ENCODE data around the gene CPA5.

Gene CPA5

GRCh38 chr7:130365088-130365487 is 20.5 kb downstream of the CPA5 start:
- no peaks in the 10 kb centered on the region for H3K9me3 ChIP-seq (ENCODE audit: control insufficient read depth, low read length)
- H3K36me3 ChIP-seq (ENCODE audit: control insufficient read depth, insufficient read depth, low read length): no peaks in the 10 kb centered on the region
- no peak overlapping the region for H3K9ac ChIP-seq (ENCODE audit: low read length)
- H3K4me1 ChIP-seq (ENCODE audit: control insufficient read depth, insufficient read depth, low read length): peaks cover 11% of the 10 kb centered on the region
- no peaks in the 10 kb centered on the region for H3K27me3 ChIP-seq (ENCODE audit: control insufficient read depth, insufficient read depth, low read length)
- H3K4me3 ChIP-seq (ENCODE audit: low read length): no peak overlapping the region

GRCh38 chr7:130365511-130366441 is 21.2 kb downstream of the CPA5 start:
- Histone ChIP-seq H3K36me3 (ENCODE audit: control insufficient read depth, insufficient read depth, low read length) (no peaks in the 10 kb centered on the region), H3K4me3 (ENCODE audit: low read length) (no peak overlapping the region), H3K27me3 (ENCODE audit: control insufficient read depth, insufficient read depth, low read length) (no peaks in the 10 kb centered on the region), H3K9ac (ENCODE audit: low read length) (no peak overlapping the region), H3K9me3 (ENCODE audit: control insufficient read depth, low read length) (no peaks in the 10 kb centered on the region), H3K4me1 (ENCODE audit: control insufficient read depth, insufficient read depth, low read length) (peaks cover 12% of the 10 kb centered on the region)

- H3K9me3 ChIP-seq (ENCODE audit: control insufficient read depth, low read length): no peaks in the 10 kb centered on the region
- H3K4me3 ChIP-seq (ENCODE audit: low read length): no peak overlapping the region
- H3K27me3 ChIP-seq (ENCODE audit: control insufficient read depth, insufficient read depth, low read length): no peaks in the 10 kb centered on the region
- no peaks in the 10 kb centered on the region for H3K36me3 ChIP-seq (ENCODE audit: control insufficient read depth, insufficient read depth, low read length)
- H3K4me1 ChIP-seq (ENCODE audit: control insufficient read depth, insufficient read depth, low read length): peaks cover 12% of the 10 kb centered on the region
- H3K9ac ChIP-seq (ENCODE audit: low read length): no peak overlapping the region
These were observed 21.9 kb downstream of the CPA5 start for GRCh38 chr7:130366564-130366963.

GRCh38 chr7:130367088-130367755 is 22.6 kb downstream of the CPA5 start:
- H3K27me3 ChIP-seq (ENCODE audit: control insufficient read depth, insufficient read depth, low read length): no peaks in the 10 kb centered on the region
- no peaks in the 10 kb centered on the region for H3K9me3 ChIP-seq (ENCODE audit: control insufficient read depth, low read length)
- H3K9ac ChIP-seq (ENCODE audit: low read length): no peak overlapping the region
- H3K4me1 ChIP-seq (ENCODE audit: control insufficient read depth, insufficient read depth, low read length): peaks cover 12% of the 10 kb centered on the region
- H3K4me3 ChIP-seq (ENCODE audit: low read length): no peak overlapping the region
- no peaks in the 10 kb centered on the region for H3K36me3 ChIP-seq (ENCODE audit: control insufficient read depth, insufficient read depth, low read length)

- no peaks in the 10 kb centered on the region for H3K36me3 ChIP-seq (ENCODE audit: control insufficient read depth, insufficient read depth, low read length)
- no peaks in the 10 kb centered on the region for H3K9me3 ChIP-seq (ENCODE audit: control insufficient read depth, low read length)
- H3K4me1 ChIP-seq (ENCODE audit: control insufficient read depth, insufficient read depth, low read length): peaks cover 18% of the 10 kb centered on the region
- H3K4me3 ChIP-seq (ENCODE audit: low read length): no peak overlapping the region
- H3K27me3 ChIP-seq (ENCODE audit: control insufficient read depth, insufficient read depth, low read length): no peaks in the 10 kb centered on the region
- H3K9ac ChIP-seq (ENCODE audit: low read length): no peak overlapping the region
These were observed 23.5 kb downstream of the CPA5 start for GRCh38 chr7:130367836-130368746.

- H3K4me1 ChIP-seq (ENCODE audit: control insufficient read depth, insufficient read depth, low read length): peaks cover 30% of the 10 kb centered on the region
- no peak overlapping the region for H3K4me3 ChIP-seq (ENCODE audit: low read length)
- no peak overlapping the region for H3K9ac ChIP-seq (ENCODE audit: low read length)
- no peaks in the 10 kb centered on the region for H3K36me3 ChIP-seq (ENCODE audit: control insufficient read depth, insufficient read depth, low read length)
- H3K9me3 ChIP-seq (ENCODE audit: control insufficient read depth, low read length): no peaks in the 10 kb centered on the region
- no peaks in the 10 kb centered on the region for H3K27me3 ChIP-seq (ENCODE audit: control insufficient read depth, insufficient read depth, low read length)
These were observed 24.6 kb downstream of the CPA5 start for GRCh38 chr7:130369110-130369711.

GRCh38 chr7:130369831-130370550 is 25.4 kb downstream of the CPA5 start:
- Histone ChIP-seq H3K27me3 (ENCODE audit: control insufficient read depth, insufficient read depth, low read length) (no peaks in the 10 kb centered on the region), H3K4me3 (ENCODE audit: low read length) (no peak overlapping the region), H3K4me1 (ENCODE audit: control insufficient read depth, insufficient read depth, low read length) (peaks cover 32% of the 10 kb centered on the region), H3K9ac (ENCODE audit: low read length) (no peak overlapping the region), H3K36me3 (ENCODE audit: control insufficient read depth, insufficient read depth, low read length) (no peaks in the 10 kb centered on the region), H3K9me3 (ENCODE audit: control insufficient read depth, low read length) (no peaks in the 10 kb centered on the region)

- H3K4me1 ChIP-seq (ENCODE audit: control insufficient read depth, insufficient read depth, low read length): peaks cover 32% of the 10 kb centered on the region
These were observed 26.4 kb downstream of the CPA5 start for GRCh38 chr7:130371046-130371445.

GRCh38 chr7:130372402-130373165 is 28.0 kb downstream of the CPA5 start:
- H3K4me1 ChIP-seq (ENCODE audit: control insufficient read depth, insufficient read depth, low read length): peaks cover 32% of the 10 kb centered on the region

More at GRCh38 chr7:130371046-130371445, 26.4 kb downstream of the CPA5 start:
- H3K4me3 ChIP-seq (ENCODE audit: low read length): no peak overlapping the region
- H3K9me3 ChIP-seq (ENCODE audit: control insufficient read depth, low read length): no peaks in the 10 kb centered on the region
- no peaks in the 10 kb centered on the region for H3K36me3 ChIP-seq (ENCODE audit: control insufficient read depth, insufficient read depth, low read length)
- no peaks in the 10 kb centered on the region for H3K27me3 ChIP-seq (ENCODE audit: control insufficient read depth, insufficient read depth, low read length)
- H3K9ac ChIP-seq (ENCODE audit: low read length): no peak overlapping the region

GRCh38 chr7:130374507-130374906 is 29.9 kb downstream of the CPA5 start:
- H3K4me3 ChIP-seq (ENCODE audit: low read length): no peak overlapping the region
- no peaks in the 10 kb centered on the region for H3K9me3 ChIP-seq (ENCODE audit: control insufficient read depth, low read length)
- no peaks in the 10 kb centered on the region for H3K36me3 ChIP-seq (ENCODE audit: control insufficient read depth, insufficient read depth, low read length)
- H3K27me3 ChIP-seq (ENCODE audit: control insufficient read depth, insufficient read depth, low read length): no peaks in the 10 kb centered on the region
- H3K4me1 ChIP-seq (ENCODE audit: control insufficient read depth, insufficient read depth, low read length): peaks cover 27% of the 10 kb centered on the region
- peak overlapping the region; percentile 38 for H3K9ac ChIP-seq (ENCODE audit: low read length)

More at GRCh38 chr7:130372402-130373165, 28.0 kb downstream of the CPA5 start:
- no peaks in the 10 kb centered on the region for H3K36me3 ChIP-seq (ENCODE audit: control insufficient read depth, insufficient read depth, low read length)
- no peaks in the 10 kb centered on the region for H3K9me3 ChIP-seq (ENCODE audit: control insufficient read depth, low read length)
- H3K4me3 ChIP-seq (ENCODE audit: low read length): no peak overlapping the region
- H3K9ac ChIP-seq (ENCODE audit: low read length): no peak overlapping the region
- no peaks in the 10 kb centered on the region for H3K27me3 ChIP-seq (ENCODE audit: control insufficient read depth, insufficient read depth, low read length)
